D721Med (cell line): ENCODE measurements around the gene MS4A10.

ENCODE experiments used
- DNase-seq: peaks from one replicate; pipeline ENCODE4 v3.0.0; 2011; ENCODE audit warnings: low spot score; ENCODE audit not compliant: insufficient read length
- FAIRE-seq: peaks from 2 replicates; lab custom pipeline; 2011; peaks lifted over from hg19 to GRCh38; lab: Jason Lieb, UNC
- TF ChIP-seq, protein P1 (sequence below): IDR thresholded peaks from 2 replicates; pipeline ENCODE4 v1.5.1; 2012; ENCODE audit warnings: mild to moderate bottlenecking, control low read depth; ENCODE audit not compliant: insufficient read depth; ENCODE audit errors: missing control alignments

Gene MS4A10

DNA sequence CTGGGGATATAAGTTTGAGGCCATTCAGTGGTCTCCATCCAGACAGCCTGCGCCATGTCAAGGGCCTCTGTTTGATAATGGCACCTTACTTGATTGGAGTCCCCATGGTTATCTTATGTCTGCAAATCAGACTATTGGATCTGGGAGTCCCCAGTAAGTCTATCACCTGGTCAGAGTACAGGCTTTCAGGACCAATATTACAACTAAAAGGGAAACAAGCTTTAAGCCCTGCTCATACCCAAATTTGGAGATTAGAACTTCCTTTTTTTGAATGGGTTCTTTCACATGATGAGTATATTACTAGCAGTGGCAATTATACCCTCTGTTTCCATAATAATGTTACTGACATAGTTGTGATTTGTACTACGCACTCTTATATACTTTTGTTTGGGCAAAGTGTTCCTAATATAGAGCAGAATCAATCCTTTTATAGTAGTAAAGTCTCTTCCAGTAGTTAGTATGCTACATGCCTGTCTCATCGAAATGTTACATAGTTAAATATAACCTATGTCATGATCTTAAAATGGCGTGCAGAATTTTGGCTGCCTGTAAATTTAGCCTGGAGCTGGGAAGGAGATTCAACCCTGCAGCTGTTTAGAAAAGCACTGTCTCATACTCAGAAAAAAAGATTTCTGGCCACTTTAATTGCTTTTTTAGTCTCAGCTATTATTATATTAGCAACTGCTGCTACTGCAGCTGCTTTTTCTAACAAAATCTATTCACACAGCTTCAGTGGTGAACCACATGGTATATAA is 23.5 kb upstream of the MS4A10 start:
- FAIRE-seq = no peak
- TF ChIP-seq, protein P1, sequence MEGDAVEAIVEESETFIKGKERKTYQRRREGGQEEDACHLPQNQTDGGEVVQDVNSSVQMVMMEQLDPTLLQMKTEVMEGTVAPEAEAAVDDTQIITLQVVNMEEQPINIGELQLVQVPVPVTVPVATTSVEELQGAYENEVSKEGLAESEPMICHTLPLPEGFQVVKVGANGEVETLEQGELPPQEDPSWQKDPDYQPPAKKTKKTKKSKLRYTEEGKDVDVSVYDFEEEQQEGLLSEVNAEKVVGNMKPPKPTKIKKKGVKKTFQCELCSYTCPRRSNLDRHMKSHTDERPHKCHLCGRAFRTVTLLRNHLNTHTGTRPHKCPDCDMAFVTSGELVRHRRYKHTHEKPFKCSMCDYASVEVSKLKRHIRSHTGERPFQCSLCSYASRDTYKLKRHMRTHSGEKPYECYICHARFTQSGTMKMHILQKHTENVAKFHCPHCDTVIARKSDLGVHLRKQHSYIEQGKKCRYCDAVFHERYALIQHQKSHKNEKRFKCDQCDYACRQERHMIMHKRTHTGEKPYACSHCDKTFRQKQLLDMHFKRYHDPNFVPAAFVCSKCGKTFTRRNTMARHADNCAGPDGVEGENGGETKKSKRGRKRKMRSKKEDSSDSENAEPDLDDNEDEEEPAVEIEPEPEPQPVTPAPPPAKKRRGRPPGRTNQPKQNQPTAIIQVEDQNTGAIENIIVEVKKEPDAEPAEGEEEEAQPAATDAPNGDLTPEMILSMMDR = no peak

DNA sequence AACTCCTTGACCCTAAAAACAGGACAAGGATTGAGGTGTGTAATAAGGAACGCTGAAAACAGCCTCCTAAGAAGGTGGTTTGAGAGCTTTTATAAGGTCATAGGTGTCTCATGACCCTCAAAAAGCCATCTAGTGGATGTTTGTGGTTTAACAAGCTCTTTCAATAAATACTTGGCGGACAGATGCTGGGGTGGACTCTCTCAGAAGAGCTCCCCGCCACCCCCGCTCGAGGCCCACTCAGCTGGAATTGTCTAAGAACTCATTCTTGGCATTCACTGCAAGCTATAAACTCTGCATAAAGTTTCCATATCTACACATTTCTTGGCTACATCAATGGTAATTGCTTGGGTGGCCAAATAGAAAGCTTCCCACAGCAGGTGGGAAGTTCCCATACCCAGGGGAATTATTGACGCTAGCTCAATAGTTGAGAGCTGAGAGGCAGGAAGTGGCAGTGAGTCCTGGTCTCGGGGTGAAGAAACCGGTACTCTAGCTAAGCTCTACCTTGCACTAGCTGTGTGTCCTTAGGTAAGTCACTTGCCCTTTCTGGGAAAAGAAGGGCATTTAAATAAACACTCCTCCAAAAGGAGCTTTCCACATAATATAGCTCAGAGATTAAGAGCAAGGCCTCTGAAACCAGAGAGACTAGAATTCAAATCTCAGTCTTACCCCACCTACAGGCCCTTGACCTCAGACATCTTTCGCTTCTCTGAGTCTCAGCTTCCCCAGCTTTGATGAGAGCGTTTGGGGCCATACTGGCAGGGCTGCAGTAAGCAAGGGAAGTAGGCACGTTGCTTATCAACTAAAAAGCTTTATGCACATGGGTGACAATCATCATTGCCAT is 22.1 kb upstream of the MS4A10 start:
- FAIRE-seq (no peak), DNase-seq (no peak)
- TF ChIP-seq, protein P1 = peak; percentile 20

More for the DNA sequence above, 23.5 kb upstream of the MS4A10 start:
- DNase-seq = no peak

DNA sequence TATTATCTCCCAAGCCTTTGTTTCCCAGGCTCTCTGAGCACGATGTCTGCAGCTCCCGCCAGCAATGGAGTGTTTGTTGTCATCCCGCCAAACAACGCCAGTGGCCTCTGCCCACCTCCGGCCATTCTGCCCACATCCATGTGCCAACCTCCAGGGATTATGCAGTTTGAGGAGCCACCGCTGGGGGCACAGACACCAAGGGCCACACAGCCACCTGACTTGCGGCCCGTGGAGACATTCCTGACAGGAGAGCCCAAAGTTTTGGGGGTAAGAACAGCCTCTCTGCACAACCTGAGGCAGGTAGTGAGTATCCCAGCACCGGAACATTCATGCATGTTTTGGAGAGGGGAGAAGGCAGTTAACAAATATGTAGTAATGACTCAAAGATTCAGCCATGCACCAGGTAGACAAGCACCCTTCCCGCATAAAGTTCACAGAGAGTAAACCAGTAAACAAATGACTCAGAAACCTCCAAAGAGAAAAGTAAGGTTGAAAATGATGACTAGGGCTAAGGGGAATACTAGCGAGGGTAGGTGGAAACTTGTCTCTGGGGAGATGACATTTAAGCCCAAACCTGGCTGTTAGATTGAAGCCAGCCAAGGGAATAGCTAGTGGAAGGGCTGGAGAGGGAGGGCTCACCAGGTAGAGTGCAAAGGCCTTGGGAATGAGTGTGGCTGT is 21.3 kb upstream of the MS4A10 start:
- TF ChIP-seq, protein P1 = no peak
- FAIRE-seq = no peak
- no peak for DNase-seq

DNA sequence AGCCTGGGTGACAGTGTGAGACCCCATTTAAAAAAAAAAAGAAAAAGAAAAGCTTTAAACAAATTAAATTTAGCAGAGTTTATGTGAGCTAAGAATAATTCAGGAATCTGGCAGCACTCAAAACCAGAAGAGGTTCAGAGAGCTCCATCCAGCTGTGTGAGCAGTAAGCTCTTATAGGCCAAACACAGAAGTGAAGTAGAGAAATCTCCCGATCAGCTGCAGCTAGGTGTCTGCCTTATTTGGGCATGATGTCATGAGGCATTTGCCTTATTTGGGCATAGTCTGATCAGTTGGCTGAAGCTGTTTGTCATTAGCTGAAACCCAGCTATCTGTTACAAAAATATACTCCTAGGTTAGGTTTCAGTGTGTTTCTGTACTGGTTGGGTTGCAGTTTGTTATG is 20.3 kb upstream of the MS4A10 start:
- DNase-seq = no peak
- no peak for FAIRE-seq
- TF ChIP-seq, protein P1 = no peak

DNA sequence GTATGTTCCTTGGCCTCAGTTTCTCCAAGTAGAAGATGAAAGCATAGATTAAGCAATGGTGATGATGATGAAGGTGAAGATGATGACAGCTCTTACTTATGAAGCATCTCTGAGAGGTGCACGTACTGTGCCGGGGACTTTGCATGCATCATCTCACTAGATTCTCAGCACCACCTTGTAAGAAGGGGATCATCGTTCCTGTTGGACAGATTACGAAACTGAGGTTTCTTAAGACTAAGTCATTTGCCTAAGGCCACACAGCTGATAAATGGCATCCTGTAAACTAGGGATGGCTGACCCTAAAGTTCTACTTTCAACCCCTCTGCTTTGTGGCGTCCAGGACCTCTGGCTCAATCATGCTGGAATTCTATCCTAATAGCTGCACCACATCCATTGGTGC is 19.8 kb upstream of the MS4A10 start:
- DNase-seq (no peak), FAIRE-seq (no peak)
- TF ChIP-seq, protein P1 = no peak

DNA sequence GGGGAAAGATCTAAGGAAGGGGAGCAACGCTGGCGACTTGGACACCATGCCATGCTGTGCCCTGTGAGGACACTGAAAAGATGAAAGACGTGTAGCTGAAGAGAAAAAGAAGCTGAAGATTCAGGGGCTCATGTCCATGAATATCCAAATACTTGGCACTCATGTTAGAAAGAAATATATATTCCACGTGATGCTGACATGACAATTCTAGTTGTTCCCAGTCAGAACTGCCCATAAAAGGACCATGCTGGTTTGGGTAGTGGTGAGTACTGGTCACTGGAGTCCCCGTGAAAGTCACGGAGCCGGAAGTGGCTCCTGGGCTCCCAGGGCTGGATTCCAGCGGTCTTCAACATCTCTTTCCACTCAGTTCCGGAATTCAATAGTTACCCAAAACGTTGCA is 18.6 kb upstream of the MS4A10 start:
- TF ChIP-seq, protein P1 = no peak
- FAIRE-seq = no peak
- DNase-seq = no peak
